ENCODE results near the gene SPINK1. TPM values are rescaled to one million over a fixed set of nuclear protein-coding genes. Genes with fewer than 3 reads are reported as not detected.

The SPINK1 gene
- total and polyA plus RNA-seq, 2 experiments from 2014 or later: 0.82 TPM; not detected in 1

DNA sequence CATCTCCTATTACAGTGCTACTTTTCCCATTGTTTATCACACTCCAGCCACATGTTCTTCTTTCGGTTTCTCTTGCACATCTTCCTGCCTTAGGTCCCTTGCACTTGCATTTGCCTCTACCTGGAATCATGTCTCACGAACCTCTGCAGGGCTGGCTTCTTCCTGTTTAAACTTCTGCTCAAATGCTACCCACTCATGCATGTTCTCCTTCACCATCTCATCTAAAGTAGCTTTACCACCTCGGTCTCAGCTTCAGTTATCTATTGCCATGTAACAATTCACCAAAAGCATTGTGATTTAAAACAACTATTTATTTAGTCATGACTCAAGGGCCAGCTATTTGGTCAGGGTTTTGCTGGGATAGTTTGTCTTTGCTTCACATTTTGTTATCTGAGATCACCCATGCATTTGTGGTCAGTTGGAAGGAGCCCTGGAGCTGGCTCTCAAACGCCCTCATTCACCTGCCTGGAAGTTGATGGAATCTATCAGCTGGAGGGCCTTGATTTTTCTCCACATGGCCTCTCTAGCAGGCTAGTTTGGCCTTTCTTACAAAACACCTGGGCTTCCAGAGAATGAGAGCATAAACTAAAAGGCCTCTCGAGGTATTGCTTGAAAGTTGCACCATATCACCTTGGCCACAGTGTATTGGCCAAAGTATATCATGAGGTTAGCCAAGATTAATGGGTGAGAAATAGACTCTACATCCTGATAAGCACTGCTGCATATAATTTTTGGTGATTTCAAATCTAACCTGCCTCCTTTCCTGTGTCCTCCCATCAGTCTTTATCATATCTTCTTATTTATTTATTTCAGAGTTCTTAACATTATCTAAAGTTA, 21.4 kb downstream of the SPINK1 start:
- no peaks in the 10 kb centered on the region; the same call in 2 of the 3 replicates for H3K4me1 Mint-ChIP-seq
- Histone ChIP-seq H3K27me3 (ENCODE audit: insufficient read depth) (no peaks in the 10 kb centered on the region), H3K4me3 (no peak overlapping the region), H3K9me2 (ENCODE audit: insufficient read depth) (no peaks in the 10 kb centered on the region), H4K20me1 (replicated peaks; ENCODE audit: insufficient read depth) (no peaks in the 10 kb centered on the region), H2AFZ (peak overlapping the region; percentile 29), H3K27ac (ENCODE audit: low read depth) (no peak overlapping the region), H3K36me3 (ENCODE audit: insufficient read depth) (no peaks in the 10 kb centered on the region), H3K4me1 (ENCODE audit: insufficient read depth) (peaks cover 2% of the 10 kb centered on the region; the same call in 1 of the 2 replicates), H3K79me2 (replicated peaks; ENCODE audit: insufficient read depth) (no peaks in the 10 kb centered on the region), H3F3A (replicated peaks; ENCODE audit: low read depth) (no peaks in the 10 kb centered on the region), H3K4me2 (no peak overlapping the region)
- no peak overlapping the region for H3K27ac Mint-ChIP-seq
- no peak overlapping the region for H3K4me3 Mint-ChIP-seq
- ATAC-seq (no peak; the same call in 2 of the 3 replicates), DNase-seq (ENCODE audit: low spot score) (no peak)
- no peaks in the 10 kb centered on the region for H3K9me3 Mint-ChIP-seq
- H3K27me3 Mint-ChIP-seq (ENCODE audit: insufficient read depth, low read depth, poor library complexity): no peaks in the 10 kb centered on the region
- TF ChIP-seq EZH2phosphoT487 (IDR thresholded peaks at IDR 0.05; ENCODE audit: unreplicated experiment): no peak
- TF ChIP-seq JUNB (IDR thresholded peaks at IDR 0.05; ENCODE audit: unreplicated experiment): no peak
- no peak for TF ChIP-seq EZH2 (IDR thresholded peaks at IDR 0.05; ENCODE audit: low read depth, unreplicated experiment)
- no peaks in the 10 kb centered on the region for H3K36me3 Mint-ChIP-seq (ENCODE audit: low read depth)

GRCh38 chr5:147805030-147805454, 26.4 kb downstream of the SPINK1 start:
- H3K9me3 Mint-ChIP-seq: no peaks in the 10 kb centered on the region
- no peak overlapping the region for H3K4me2 ChIP-seq
- no peak overlapping the region for H3K4me3 Mint-ChIP-seq
- no peaks in the 10 kb centered on the region for H3K27me3 ChIP-seq (ENCODE audit: insufficient read depth)
- no peak overlapping the region for H3K27ac Mint-ChIP-seq
- no peaks in the 10 kb centered on the region for H3K27me3 Mint-ChIP-seq (ENCODE audit: insufficient read depth, low read depth, poor library complexity)
- H3K27ac ChIP-seq (ENCODE audit: low read depth): no peak overlapping the region
- H3K36me3 ChIP-seq (ENCODE audit: insufficient read depth): no peaks in the 10 kb centered on the region
- no peak overlapping the region for H3K4me3 ChIP-seq
- peaks cover 14% of the 10 kb centered on the region for H3K4me1 ChIP-seq (ENCODE audit: insufficient read depth)
- no peaks in the 10 kb centered on the region for H3K36me3 Mint-ChIP-seq (ENCODE audit: low read depth)
- ATAC-seq: no peak
- no peak for DNase-seq (ENCODE audit: low spot score)
- no peaks in the 10 kb centered on the region for H3K9me2 ChIP-seq (ENCODE audit: insufficient read depth)
- peaks cover 4% of the 10 kb centered on the region; the same call in 2 of the 3 replicates for H3K4me1 Mint-ChIP-seq
- no peaks in the 10 kb centered on the region for H3K79me2 ChIP-seq (replicated peaks; ENCODE audit: insufficient read depth)
- no peaks in the 10 kb centered on the region for H4K20me1 ChIP-seq (replicated peaks; ENCODE audit: insufficient read depth)
- H2AFZ ChIP-seq: no peak overlapping the region
- no peaks in the 10 kb centered on the region for H3F3A ChIP-seq (replicated peaks; ENCODE audit: low read depth)
- TF ChIP-seq REST (IDR thresholded peaks at IDR 0.05; ENCODE audit: unreplicated experiment): no peak
- no peak for TF ChIP-seq ZNF331 (CRISPR knock-in tag; IDR thresholded peaks at IDR 0.05; ENCODE audit: low read depth)
- no peak for TF ChIP-seq ZNF114 (CRISPR knock-in tag; IDR thresholded peaks at IDR 0.05)
- TF ChIP-seq ZNF462 (CRISPR knock-in tag; IDR thresholded peaks at IDR 0.05): no peak
- TF ChIP-seq CTCF (conservative IDR thresholded peaks at IDR 0.05; ENCODE audit: low read depth in 2 of 2): no peak
- TF ChIP-seq CREB1 (CRISPR knock-in tag; IDR thresholded peaks at IDR 0.05; ENCODE audit: low read depth): no peak
- TF ChIP-seq EZH2 (IDR thresholded peaks at IDR 0.05; ENCODE audit: low read depth, unreplicated experiment): no peak

Measured in GM23338 (cell line).